Measurements from ENCODE around the gene LUM. TPM values are rescaled to one million over a fixed set of nuclear protein-coding genes. Genes with fewer than 3 reads are reported as not detected.

The LUM gene
- total RNA-seq, 1 donor from 2014 or later, result not detected

DNA sequence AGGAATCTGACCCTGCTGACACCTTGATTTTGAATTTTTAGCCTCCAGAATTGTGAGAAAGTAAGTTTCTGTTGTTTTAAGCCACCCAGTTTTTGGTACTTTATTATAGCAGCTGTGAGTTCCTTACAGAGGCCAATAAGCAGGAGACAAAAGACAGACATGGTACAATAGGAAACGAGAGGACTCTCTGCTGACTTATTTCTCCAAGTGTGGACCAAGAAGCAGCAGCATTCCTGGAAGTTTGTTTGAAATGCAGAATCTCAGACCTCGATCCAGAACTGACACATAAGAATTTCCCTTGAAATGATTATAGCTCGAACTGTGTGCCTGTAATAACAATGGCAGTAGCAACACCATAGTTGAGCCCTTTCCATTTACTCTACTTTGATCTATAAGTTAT, 31.9 kb upstream of the LUM start:
- POLR2A ChIA-PET, result no interaction called here
- Mint-ChIP-seq H3K27ac (no peak overlapping the region), H3K4me1 (no peaks in the 10 kb centered on the region), H3K27me3 (no peaks in the 10 kb centered on the region), H3K36me3 (ENCODE audit: low read depth) (no peaks in the 10 kb centered on the region), H3K9me3 (no peaks in the 10 kb centered on the region), H3K4me3 (no peak overlapping the region)
- CTCF ChIA-PET, result no interaction called here
- DNase-seq (no peak), ATAC-seq (ENCODE audit: low read depth) (no peak)
- intact Hi-C loops (cut with micrococcal nuclease), result no loop called here
- TF ChIP-seq, protein P1, sequence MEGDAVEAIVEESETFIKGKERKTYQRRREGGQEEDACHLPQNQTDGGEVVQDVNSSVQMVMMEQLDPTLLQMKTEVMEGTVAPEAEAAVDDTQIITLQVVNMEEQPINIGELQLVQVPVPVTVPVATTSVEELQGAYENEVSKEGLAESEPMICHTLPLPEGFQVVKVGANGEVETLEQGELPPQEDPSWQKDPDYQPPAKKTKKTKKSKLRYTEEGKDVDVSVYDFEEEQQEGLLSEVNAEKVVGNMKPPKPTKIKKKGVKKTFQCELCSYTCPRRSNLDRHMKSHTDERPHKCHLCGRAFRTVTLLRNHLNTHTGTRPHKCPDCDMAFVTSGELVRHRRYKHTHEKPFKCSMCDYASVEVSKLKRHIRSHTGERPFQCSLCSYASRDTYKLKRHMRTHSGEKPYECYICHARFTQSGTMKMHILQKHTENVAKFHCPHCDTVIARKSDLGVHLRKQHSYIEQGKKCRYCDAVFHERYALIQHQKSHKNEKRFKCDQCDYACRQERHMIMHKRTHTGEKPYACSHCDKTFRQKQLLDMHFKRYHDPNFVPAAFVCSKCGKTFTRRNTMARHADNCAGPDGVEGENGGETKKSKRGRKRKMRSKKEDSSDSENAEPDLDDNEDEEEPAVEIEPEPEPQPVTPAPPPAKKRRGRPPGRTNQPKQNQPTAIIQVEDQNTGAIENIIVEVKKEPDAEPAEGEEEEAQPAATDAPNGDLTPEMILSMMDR (IDR thresholded peaks at IDR 0.05), result no peak

DNA sequence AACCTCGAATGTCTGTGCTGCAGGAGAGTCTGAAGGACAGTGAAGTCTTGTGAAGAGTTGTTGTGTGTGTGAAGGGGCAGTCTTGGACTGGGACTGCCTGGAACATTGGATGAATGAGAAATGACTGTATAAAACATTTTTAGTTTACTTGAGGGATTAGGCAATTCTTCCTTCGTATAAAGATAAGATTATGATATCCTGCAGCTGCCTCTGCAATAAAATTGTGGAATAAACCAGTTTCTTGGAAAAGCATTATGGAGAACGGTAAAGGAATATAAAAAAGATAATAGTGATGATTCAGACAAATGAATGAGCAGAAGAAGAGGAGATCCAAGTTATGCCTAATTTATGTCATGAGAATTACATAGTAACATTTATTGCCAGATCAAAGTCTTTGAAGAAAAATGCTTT, 30.9 kb upstream of the LUM start:
- ATAC-seq (ENCODE audit: low read depth) (no peak), DNase-seq (no peak)
- CTCF ChIA-PET, result no interaction called here
- H3K27ac Mint-ChIP-seq, result no peak overlapping the region
- H3K4me1 Mint-ChIP-seq, result no peaks in the 10 kb centered on the region
- POLR2A ChIA-PET, result no interaction called here
- H3K36me3 Mint-ChIP-seq (ENCODE audit: low read depth), result no peaks in the 10 kb centered on the region
- intact Hi-C loops (cut with micrococcal nuclease), result no loop called here
- TF ChIP-seq, protein P1 (IDR thresholded peaks at IDR 0.05), result no peak
- H3K4me3 Mint-ChIP-seq, result no peak overlapping the region
- H3K9me3 Mint-ChIP-seq, result no peaks in the 10 kb centered on the region
- no peaks in the 10 kb centered on the region for H3K27me3 Mint-ChIP-seq

DNA sequence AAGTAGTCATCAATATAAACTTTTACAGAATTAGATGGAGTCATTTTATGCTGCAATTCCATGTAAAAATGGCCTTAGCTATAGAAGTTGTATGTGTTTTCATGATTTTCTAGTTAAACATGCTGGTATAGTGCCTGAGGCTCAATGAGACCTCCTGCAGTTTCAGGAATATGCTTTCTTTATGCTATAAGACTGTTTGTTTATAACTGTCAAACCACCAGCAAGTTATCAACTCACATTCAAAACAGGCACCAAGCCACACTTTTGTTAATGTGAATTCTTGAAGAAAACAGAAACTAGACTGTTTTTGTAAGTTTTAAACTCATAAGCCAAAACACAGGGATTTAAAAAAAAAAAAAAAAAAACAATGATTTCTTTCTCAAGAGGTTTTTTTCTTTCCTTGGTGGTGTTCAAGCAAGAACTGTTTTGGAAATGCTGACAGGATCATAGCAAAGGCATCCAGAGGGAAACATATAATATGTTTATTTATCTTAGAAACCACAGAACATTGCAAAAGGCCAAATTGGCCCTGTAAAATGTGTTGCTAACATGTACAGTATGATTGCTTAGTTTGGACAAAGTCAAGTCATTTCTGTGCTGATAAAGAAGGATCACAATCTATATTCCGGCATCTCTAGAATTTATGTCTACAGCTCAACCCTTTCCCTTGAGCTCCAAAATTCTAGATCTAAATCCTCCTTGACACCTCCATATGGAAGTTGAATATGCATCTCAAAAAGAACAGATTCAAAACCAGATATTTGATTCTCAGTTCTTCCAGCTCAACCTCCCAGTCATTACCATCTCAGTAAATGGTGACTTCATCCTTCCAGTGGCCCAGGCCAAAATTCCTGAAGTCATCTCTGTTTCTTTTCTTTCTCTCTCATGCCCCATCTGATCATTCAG, 29.0 kb upstream of the LUM start:
- no peak for DNase-seq
- CTCF ChIA-PET, result no interaction called here
- no peaks in the 10 kb centered on the region for H3K36me3 Mint-ChIP-seq (ENCODE audit: low read depth)
- intact Hi-C loops (cut with micrococcal nuclease), result no loop called here
- no peaks in the 10 kb centered on the region for H3K4me1 Mint-ChIP-seq
- H3K27me3 Mint-ChIP-seq, result no peaks in the 10 kb centered on the region
- peaks cover 2% of the 10 kb centered on the region for H3K9me3 Mint-ChIP-seq
- TF ChIP-seq, protein P1 (IDR thresholded peaks at IDR 0.05), result no peak
- H3K27ac Mint-ChIP-seq, result no peak overlapping the region
- H3K4me3 Mint-ChIP-seq, result no peak overlapping the region
- no peak for ATAC-seq (ENCODE audit: low read depth)
- POLR2A ChIA-PET, result no interaction called here

DNA sequence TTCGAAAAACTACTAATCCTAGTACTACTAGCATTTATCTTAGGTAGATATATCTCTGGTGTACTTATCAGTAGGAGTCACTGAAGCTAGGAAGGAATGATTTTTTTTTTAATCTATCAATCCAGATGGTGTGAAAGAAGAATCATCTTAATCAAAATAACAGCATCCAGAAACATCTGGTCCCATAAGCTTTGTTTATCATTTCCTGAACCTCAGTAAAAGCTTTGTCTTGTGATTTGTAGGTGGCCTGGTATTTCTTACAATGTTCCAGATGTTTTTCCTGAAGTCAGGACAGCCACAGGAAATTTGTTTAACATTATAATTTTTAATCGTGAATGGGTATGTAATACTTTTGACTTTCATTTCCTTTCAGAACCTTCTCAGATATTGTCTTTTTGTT, 28.0 kb upstream of the LUM start:
- H3K27me3 Mint-ChIP-seq, result no peaks in the 10 kb centered on the region
- ChIA-PET CTCF (no interaction called here), POLR2A (no interaction called here)
- peaks cover 4% of the 10 kb centered on the region for H3K9me3 Mint-ChIP-seq
- H3K27ac Mint-ChIP-seq, result no peak overlapping the region
- TF ChIP-seq, protein P1 (IDR thresholded peaks at IDR 0.05), result no peak
- ATAC-seq (ENCODE audit: low read depth) (no peak), DNase-seq (no peak)
- no peak overlapping the region for H3K4me3 Mint-ChIP-seq
- H3K36me3 Mint-ChIP-seq (ENCODE audit: low read depth), result no peaks in the 10 kb centered on the region
- intact Hi-C loops (cut with micrococcal nuclease), result no loop called here
- no peaks in the 10 kb centered on the region for H3K4me1 Mint-ChIP-seq

DNA sequence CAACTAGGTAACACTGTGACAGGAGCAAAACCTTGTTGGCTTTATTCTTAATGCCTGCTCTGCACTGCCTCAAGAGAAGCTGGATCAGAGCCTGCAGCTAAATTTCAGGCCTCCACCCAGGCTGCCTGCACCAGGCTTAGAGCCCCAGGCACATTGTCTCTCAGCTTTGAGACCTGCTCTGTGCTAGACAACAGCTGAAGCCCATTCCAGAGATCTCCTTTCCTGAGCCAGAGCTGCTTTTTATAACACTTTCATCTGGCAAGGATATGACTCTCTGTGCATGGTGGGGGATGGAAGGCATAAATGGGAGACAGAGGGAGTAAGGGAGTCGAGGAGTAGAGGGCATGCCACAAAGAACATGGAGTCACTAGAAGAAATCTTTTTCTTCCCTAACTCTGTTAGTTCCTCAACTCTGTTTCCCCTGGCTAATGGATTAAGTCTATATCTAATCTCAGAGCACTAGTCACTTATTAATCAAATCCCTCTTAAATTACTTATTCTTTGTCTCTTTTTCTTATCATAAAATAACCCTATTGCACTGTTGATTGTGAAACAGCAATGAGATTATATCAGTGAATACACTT, 27.1 kb upstream of the LUM start:
- no peaks in the 10 kb centered on the region for H3K27me3 Mint-ChIP-seq
- DNase-seq (no peak), ATAC-seq (ENCODE audit: low read depth) (no peak)
- H3K9me3 Mint-ChIP-seq, result peaks cover 4% of the 10 kb centered on the region
- CTCF ChIA-PET, result no interaction called here
- POLR2A ChIA-PET, result no interaction called here
- intact Hi-C loops (cut with micrococcal nuclease), result no loop called here
- H3K4me3 Mint-ChIP-seq, result no peak overlapping the region
- no peaks in the 10 kb centered on the region for H3K36me3 Mint-ChIP-seq (ENCODE audit: low read depth)
- no peaks in the 10 kb centered on the region for H3K4me1 Mint-ChIP-seq
- TF ChIP-seq, protein P1 (IDR thresholded peaks at IDR 0.05), result no peak
- no peak overlapping the region for H3K27ac Mint-ChIP-seq
